HG03354 (cell line): Measurements from ENCODE around the gene PXMP2.
"Not testable (repeated sequence)": the region's sequence is repeated elsewhere in the genome, so short reads cannot be mapped to it uniquely, and the experiment has no call there.

Experiments
- ATAC-seq: cut with Tn5 transposase; IDR thresholded peaks from one replicate; pipeline ENCODE4 v1.9.1; 2021; ENCODE audit warnings: mild to moderate bottlenecking; ENCODE audit not compliant: unreplicated experiment, poor library complexity, severe bottlenecking

Gene PXMP2

GRCh38 chr12:132689227-132689626 is 1.8 kb downstream of the PXMP2 start:
- no peak for ATAC-seq

- ATAC-seq = no peak
Measured at GRCh38 chr12:132690112-132690511, 2.7 kb downstream of the PXMP2 start.

DNA sequence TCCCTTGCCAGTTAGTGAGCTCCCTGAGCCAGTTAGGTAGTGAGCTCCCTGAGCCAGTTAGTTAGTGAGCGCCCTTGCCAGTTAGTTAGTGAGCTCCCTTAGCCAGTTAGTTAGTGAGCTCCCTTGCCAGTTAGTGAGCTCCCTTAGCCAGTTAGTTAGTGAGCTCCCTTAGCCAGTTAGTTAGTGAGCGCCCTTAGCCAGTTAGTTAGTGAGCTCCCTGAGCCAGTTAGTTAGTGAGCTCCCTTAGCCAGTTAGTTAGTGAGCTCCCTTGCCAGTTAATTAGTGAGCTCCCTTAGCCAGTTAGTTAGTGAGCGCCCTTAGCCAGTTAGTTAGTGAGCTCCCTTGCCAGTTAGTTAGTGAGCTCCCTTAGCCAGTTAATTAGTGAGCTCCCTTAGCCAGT is 4.6 kb downstream of the PXMP2 start:
- not testable (repeated sequence) for ATAC-seq

DNA sequence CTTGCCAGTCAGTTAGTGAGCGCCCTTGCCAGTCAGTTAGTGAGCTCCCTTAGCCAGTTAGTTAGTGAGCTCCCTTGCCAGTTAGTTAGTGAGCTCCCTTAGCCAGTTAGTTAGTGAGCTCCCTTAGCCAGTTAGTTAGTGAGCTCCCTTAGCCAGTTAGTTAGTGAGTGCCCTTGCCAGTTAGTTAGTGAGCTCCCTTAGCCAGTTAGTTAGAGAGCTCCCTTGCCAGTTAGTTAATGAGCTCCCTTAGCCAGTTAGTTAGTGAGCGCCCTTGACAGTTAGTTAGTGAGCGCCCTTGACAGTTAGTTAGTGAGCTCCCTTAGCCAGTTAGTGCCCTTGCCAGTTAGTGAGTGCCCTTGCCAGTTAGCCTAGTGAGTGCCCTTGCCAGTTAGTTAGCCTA is 7.5 kb downstream of the PXMP2 start:
- ATAC-seq = not testable (repeated sequence)

- ATAC-seq = no peak
Measured at GRCh38 chr12:132695431-132695830, 8.0 kb downstream of the PXMP2 start.

DNA sequence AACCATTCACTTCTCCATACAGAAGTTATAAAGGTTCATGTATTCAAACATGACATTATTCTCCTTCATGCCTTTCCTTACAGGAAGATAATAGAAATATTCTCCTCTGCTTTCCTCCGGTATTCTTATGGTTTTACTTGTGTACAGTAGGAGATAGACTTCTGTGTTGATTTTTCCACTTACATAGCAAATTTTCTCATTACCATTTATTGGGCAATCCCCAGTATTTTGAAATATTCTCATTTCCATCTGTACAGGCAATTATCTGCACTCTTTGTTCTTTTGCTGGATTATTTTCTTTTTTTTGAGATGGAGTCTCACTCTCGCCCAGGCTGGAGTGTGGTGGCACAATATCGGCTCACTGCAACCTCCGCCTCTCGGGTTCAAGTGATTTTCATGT is 11.0 kb downstream of the PXMP2 start:
- no peak for ATAC-seq

GRCh38 chr12:132700212-132700822 is 12.9 kb downstream of the PXMP2 start:
- ATAC-seq = peak; percentile 58

DNA sequence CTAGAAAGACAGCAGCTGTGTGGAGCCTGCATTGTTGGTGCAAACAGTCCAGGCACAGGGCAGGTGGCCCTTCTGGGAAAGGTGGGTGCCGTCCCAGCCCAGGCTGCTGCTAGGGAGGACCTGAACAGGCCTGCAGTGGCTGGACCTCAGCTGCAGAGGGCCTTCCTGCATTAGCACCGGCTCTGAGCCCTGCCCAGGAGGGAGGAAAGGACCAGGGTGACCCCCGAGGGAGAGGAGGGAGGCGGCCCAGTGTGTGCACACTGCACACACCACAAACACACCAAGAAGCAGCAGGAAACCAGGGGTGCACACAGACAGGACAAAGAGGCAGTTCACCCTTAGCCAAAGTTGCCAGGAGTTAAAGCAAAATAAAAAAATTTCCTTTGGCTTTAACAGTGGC is 15.3 kb downstream of the PXMP2 start:
- no peak for ATAC-seq

DNA sequence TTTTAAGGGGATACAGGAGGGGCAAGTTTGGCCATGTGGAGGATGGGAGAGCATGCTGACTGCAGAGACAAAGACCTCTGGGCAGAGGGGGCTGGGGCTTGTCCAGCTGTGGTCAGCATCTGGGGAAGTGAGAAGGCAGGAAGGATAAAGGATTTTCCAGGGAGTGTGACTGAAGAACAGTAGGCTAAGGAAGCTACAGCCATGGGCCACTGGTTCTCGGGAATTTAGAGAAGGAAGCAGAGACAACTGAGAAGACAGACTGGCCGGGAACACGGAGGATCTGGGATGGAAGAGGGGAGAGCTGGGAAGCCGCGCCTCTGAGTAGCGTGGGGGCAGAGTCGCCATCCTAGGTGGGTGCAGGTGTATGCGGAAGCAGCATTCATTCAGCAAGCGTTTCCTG is 16.3 kb downstream of the PXMP2 start:
- ATAC-seq = no peak

DNA sequence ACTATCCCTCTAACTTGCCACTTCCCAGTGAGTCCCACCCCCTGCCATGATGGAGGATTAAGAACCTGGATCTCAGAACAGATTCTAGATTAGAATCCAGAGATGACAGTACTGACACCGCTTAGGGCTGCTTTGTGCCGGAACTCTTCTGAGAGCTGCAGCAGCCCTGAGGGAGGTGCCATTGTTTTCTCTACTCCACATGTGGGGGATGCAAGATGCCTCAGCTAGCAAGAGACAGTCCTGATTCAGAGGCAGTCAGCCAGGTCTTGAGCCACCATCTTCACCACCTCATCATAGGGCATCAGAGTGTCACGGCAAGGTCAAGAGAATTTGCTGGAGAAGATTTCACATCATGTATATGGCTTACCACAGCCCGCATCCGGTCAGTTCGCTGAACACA is 19.9 kb downstream of the PXMP2 start:
- ATAC-seq = no peak

DNA sequence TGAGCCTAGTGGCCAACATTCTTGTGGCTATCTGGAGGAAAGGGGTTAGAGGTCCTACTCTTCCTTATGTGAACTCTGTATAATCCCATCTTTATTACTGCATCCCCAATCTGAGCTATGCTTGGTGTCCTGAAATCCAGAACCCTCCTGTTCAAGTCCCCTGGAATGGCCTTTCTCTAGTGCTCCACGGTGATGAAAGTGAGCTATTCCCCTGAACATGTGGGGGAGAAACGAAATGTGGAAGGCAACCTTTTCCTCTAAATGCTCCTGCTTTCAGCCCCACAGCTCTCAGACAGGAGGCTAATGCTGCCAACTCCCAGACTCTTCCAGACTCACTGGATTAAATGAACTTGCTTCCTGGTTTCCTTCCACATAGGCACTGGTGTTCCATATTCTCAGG is 20.8 kb downstream of the PXMP2 start:
- no peak for ATAC-seq

GRCh38 chr12:132710043-132710404 is 22.6 kb downstream of the PXMP2 start:
- ATAC-seq = peak; percentile 40

DNA sequence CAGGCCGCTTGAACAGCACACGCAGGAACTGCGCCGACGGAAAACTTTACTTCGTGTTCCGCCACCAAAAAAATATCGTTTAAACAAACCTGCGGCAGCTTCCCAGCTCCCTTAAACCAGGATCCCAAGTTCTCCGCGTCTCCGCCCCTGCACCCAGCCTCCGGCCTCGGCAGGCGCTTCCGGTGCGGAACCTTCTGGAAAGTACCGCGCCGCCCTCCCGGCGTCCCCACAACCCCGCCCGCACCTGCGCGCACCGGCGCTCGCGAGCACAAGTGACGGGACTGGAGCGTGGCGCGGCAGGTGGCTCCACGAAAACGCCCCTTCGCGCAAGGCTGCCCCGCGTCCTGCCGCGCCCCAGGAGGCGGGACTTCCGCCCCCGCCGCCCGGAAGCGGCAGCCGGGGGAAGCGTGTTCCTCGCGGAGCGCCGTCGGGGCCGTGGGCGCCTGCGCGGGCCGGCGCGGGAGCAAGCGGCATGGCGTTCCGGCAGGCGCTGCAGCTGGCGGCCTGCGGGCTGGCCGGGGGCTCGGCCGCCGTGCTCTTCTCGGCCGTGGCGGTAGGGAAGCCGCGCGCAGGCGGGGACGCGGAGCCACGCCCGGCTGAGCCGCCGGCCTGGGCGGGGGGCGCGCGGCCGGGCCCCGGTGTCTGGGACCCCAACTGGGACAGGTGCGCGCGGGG is 23.2 kb downstream of the PXMP2 start, which contains the start of gene PGAM5:
Gene PGAM5, plus strand, starts transcription at position 438 of the 675 bp plus-strand sequence. Its CDS starts 35 bp downstream, at position 473.
- peak; percentile 91 for ATAC-seq

DNA sequence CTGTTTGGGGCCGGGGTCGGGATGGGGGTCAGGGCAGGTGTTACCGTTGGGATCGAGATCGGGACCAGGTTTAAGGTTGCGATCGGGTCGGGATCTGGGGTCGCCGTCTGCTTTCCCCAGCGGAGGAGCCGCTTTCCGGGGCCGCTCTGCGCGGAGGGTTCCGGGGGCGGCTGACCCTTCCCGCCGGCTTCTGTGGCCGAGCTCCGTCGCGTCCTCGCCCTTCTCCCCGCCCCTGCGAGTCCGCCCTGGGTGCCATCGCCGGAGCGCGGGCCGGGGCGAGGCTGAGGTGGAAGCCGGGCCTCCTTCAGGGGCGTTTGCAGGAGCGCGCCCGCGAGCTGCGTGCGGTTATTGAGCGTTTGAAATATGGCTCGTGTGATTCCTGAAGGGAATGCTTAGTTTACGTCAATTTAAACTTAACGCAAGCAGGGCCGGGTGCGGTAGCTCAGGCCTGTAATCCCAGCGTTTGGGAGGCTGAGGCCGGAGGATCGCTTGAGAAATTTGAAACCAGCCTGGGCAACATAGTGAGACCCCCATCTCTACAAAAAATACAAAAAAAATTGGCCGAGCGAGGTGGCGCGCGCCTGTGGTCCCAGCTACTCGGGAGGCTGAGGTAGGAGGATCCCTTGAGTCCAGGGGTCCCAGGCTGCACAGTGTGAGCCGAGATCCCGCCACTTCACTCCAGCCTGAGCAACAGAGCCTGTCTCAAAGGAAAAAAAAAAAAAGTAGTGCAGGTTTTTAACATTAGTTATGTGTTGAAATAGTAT is 23.9 kb downstream of the PXMP2 start:
- peak; percentile 13 for ATAC-seq

DNA sequence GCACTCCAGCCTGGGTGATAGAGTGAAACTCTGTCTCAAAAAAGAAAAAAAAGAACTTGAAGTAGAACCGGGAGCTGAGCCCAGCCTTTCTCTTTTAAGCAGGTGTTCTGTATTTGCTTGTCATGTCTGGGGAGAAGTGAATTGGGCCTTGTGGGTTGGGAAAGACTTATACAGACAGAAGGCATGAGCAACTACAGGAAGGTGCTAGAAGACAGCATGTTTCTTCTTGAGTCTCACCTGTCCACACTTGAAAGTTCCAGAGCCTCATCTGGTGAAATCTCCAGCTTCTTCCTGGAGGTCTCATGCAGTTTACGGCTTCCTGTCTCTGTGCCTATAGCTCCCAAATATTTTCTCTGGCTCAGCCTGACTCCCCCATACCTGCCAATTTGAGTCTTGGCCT is 25.7 kb downstream of the PXMP2 start:
- ATAC-seq = no peak

GRCh38 chr12:132715874-132716273 is 28.5 kb downstream of the PXMP2 start:
- no peak for ATAC-seq

DNA sequence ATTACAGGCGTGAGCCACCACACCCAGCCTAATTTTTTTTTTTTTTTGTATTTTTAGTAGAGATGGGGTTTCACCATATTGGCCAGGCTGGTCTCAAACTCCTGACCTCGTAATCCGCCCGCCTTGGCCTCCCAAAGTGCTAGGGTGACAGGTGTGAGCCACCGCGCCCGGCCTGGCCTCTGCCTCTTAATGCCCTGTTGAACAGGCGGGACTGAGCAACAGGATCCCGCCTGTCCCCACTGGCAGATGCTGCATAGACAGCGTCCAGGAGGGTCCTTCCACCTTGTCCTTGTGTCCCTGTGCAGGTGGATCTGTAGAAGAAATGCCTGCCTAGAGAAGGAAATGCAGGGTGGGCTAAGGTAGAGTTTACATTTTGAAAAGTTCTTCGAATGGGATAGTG is 29.0 kb downstream of the PXMP2 start:
- no peak for ATAC-seq

GRCh38 chr12:132717011-132717410 is 29.6 kb downstream of the PXMP2 start:
- ATAC-seq = no peak

GRCh38 chr12:132717531-132718387 is 30.4 kb downstream of the PXMP2 start:
- no peak for ATAC-seq

GRCh38 chr12:132718644-132719043 is 31.3 kb downstream of the PXMP2 start:
- no peak for ATAC-seq
